Activated naive CD8-positive, alpha-beta T cell treated with anti-CD3 and anti-CD28 coated beads for 36 hours (primary cell): Measurements from ENCODE around the gene GK. TPM values are rescaled to one million over a fixed set of nuclear protein-coding genes. Genes with fewer than 3 reads are reported as not detected.
A peak's percentile ranks its signal among the peaks of the same experiment; 100 is the strongest.
"Not testable (repeated sequence)": the region's sequence is repeated elsewhere in the genome, so short reads cannot be mapped to it uniquely, and the experiment has no call there.

Experiments
- DNase-seq: peaks from one replicate; pipeline ENCODE4 v3.0.0; 2021
- H3K27ac Mint-ChIP-seq: one replicate; pipeline ENCODE4 v1.8.0; 2022; ENCODE audit warnings: mild to moderate bottlenecking, moderate library complexity, mixed read lengths
- H3K27me3 Mint-ChIP-seq: one replicate; pipeline ENCODE4 v1.8.0; 2022; ENCODE audit warnings: mild to moderate bottlenecking, mixed read lengths
- H3K36me3 Mint-ChIP-seq: one replicate; pipeline ENCODE4 v1.8.0; 2021; ENCODE audit warnings: mild to moderate bottlenecking, mixed read lengths
- H3K4me1 Mint-ChIP-seq: one replicate; pipeline ENCODE4 v1.8.0; 2021; ENCODE audit warnings: mixed read lengths
- H3K4me3 Mint-ChIP-seq: one replicate; pipeline ENCODE4 v1.8.0; 2022; ENCODE audit warnings: mild to moderate bottlenecking, moderate library complexity, mixed read lengths
- H3K9me3 Mint-ChIP-seq: one replicate; pipeline ENCODE4 v1.8.0; 2022; ENCODE audit warnings: mixed read lengths
- total RNA-seq, 2 experiments: library from RNA; stranded (reverse); gene quantifications; one replicate each; pipeline ENCODE4 v1.2.3, GENCODE V29; 2021

GK gene
- total RNA-seq, 2 experiments from 2014 or later = 30.4 to 32.4 TPM

DNA sequence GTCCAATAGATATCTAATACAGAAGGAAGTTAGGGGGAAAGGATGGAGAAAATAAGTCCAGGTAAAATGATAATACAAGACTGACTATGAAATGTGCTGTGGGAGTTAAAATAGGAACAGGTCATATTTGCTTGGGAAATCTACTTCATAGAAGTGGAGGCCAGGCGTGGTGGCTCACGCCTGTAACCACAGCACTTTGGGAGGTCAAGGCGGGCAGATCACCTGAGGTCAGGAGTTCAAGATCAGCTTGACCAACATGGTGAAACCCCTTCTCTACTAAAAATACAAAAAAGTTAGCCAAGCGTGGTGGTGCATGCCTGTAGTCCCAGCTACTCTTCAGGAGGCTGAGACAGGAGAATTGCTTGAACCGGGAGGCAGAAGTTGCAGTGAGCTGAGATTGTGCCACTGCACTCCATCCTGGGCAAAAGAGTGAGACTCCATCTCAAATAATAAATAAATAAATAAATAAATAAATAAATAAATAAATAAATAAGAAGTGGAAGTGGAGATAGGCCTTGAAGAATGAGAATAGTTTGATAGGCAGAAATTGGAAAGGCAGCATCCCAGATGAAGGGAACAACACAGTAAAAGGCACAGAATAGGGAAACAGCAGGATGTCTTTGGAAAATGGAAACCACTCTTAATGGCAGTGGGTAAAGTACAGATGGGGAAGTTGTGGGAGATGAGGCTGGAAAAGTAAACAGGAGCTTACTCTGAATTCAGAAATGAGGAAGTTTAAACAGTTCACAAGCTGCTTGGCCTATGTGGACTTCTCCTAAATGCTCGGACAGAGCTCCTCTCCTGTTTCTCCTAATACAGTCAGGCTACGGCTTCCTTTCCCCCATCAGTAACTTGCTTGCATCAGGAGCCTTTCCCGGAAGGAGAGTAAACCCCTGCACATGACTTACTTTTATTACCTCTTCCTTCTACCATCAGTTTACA lies 15.1 kb upstream of the GK start:
- Mint-ChIP-seq H3K4me1 (no peaks in the 10 kb centered on the region), H3K4me3 (no peak overlapping the region), H3K27me3 (no peaks in the 10 kb centered on the region), H3K9me3 (no peaks in the 10 kb centered on the region), H3K27ac (no peak overlapping the region), H3K36me3 (peaks cover 2% of the 10 kb centered on the region)
- DNase-seq = no peak

GRCh38 chrX:30639702-30640101 lies 13.5 kb upstream of the GK start:
- not testable (repeated sequence) for H3K27ac Mint-ChIP-seq, H3K4me1 Mint-ChIP-seq, H3K36me3 Mint-ChIP-seq, H3K4me3 Mint-ChIP-seq, DNase-seq, H3K9me3 Mint-ChIP-seq, H3K27me3 Mint-ChIP-seq

GRCh38 chrX:30642642-30643041 lies 10.6 kb upstream of the GK start:
- H3K9me3 Mint-ChIP-seq = no peaks in the 10 kb centered on the region
- H3K4me3 Mint-ChIP-seq = no peak overlapping the region
- no peak overlapping the region for H3K27ac Mint-ChIP-seq
- H3K27me3 Mint-ChIP-seq = no peaks in the 10 kb centered on the region
- DNase-seq = no peak
- H3K36me3 Mint-ChIP-seq = peaks cover 1% of the 10 kb centered on the region
- H3K4me1 Mint-ChIP-seq = peaks cover 3% of the 10 kb centered on the region

DNA sequence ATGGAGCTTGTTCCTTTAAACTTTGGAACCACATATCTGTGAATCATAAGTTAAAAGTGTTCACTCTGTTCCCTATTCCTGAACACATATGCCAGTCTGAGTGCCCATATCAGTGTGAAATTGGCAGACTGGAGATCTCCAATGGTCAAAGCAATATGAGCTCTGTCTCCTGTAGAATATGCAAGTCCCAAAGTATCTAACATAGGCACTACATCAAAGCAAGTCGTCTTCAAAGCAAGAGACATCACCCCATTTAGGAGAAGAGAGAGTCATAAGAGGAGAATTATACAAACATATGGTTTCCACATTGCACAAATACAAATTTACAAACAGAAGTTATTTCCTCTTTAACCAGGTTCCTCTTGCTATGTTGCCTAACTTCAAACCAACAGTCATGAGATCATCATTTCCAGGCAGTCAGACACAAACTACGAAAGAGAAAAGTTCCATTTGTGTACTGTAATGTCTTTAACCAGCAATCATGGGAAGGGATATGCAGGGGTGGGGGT lies 9.9 kb upstream of the GK start:
- Mint-ChIP-seq H3K36me3 (no peaks in the 10 kb centered on the region), H3K4me3 (no peak overlapping the region), H3K27me3 (no peaks in the 10 kb centered on the region), H3K4me1 (peaks cover 3% of the 10 kb centered on the region), H3K27ac (no peak overlapping the region), H3K9me3 (no peaks in the 10 kb centered on the region)
- DNase-seq = no peak

DNA sequence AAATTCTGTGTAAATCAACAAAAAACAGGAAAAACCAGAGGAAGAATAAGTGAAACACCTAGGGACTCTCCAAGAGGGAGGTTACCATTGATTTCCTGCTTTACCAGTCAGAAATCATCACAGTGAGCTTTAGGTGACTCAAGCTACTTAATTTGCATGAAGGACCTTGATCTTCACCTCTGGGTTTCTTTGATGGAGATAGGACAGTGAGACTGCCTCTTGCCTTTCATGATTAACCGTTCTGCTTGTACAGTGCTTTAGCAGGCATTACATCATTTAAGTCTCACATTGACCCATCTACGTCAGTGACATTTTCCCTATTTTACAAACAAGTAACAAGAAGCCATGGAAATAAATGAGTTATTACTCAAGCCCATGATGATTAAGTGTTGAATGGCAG lies 3.4 kb upstream of the GK start:
- peaks cover 16% of the 10 kb centered on the region for H3K4me1 Mint-ChIP-seq
- H3K9me3 Mint-ChIP-seq = no peaks in the 10 kb centered on the region
- H3K27me3 Mint-ChIP-seq = no peaks in the 10 kb centered on the region
- H3K27ac Mint-ChIP-seq = peak overlapping the region; percentile 95
- H3K36me3 Mint-ChIP-seq = peaks cover 3% of the 10 kb centered on the region
- peak overlapping the region; percentile 42 for H3K4me3 Mint-ChIP-seq
- no peak for DNase-seq

DNA sequence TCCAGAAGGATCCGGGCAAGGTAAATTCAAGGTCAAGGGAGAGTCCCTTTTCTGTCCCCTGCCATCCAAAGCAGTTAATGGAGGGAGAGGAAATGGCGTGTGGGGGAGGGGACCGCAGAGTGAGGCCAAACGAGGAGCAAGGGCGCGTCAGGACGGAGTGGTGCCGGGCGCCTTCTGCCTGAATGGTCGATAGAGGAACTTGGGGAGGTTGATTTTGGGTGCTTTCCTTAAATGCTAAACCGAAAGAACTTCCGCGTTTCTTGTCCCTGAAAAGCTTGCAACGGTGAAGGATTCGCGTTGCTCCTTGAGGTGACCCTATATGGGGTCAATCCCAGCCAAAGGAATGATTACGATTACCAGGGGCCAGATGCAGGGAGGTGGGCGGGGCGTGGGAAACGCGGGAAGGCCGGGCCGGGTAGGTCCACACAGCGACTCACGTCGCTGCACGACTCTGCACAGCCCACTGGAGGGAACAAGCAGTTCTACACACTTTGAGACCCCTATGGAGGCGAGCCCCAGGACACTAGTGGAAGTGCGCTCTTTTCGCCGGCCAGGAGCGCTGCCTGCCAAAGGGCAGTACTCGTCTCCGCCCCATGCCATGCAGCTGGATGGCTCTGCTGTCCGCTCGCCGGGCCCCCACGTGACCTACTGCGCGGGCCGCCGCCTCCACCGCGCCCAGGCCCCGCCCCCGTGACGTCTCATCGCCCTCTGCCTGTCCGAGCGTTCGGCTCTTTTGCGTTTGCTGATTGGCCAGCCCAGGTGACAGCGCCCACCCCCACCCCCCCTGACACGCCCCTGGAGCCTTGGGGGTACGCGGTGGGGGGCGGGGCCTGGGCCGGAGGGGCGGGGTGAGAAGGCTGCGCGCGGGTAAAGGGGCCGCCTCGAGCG lies 452 bp upstream of the GK start:
- peak overlapping the region; percentile 94 for H3K27ac Mint-ChIP-seq
- no peaks in the 10 kb centered on the region for H3K27me3 Mint-ChIP-seq
- peak; percentile 92 for DNase-seq
- H3K9me3 Mint-ChIP-seq = no peaks in the 10 kb centered on the region
- H3K4me3 Mint-ChIP-seq = peak overlapping the region; percentile 90
- peaks cover 10% of the 10 kb centered on the region for H3K36me3 Mint-ChIP-seq
- peaks cover 32% of the 10 kb centered on the region for H3K4me1 Mint-ChIP-seq

- H3K27ac Mint-ChIP-seq, H3K27me3 Mint-ChIP-seq, H3K9me3 Mint-ChIP-seq, DNase-seq: not testable (repeated sequence)
- Mint-ChIP-seq H3K36me3 (peaks cover 18% of the 10 kb centered on the region), H3K4me1 (peaks cover 40% of the 10 kb centered on the region), H3K4me3 (peak overlapping the region; percentile 90)
Observed at GRCh38 chrX:30654386-30654785, 1.2 kb downstream of the GK start.

DNA sequence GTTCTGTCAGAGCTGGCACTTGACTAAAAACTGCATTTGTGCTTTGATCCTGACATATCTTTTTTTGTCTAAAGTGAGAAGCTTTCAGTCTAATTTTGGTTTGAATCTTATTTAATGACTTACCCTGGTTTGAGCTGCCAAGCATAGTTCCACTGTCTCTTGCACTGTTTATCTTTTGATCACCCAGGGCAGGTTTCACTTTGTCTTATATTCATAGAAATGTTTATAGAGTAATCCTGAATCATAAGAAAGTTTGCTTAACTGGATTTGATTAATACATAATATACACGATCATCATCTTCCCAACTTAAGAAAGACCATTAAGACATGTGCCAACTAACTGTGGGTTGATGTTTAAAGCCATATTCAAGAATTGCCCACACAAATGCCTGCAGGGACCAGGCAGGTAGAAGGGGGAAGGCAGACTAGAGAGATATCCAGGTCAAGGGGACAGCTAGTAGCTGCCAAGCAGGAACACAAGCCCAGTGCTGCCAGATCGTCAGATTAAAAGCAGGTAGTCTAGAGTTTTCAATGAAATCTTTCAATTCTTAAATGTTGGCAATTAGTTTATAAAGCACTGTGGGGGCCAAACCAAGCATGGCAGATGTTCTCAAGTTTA lies 1.9 kb downstream of the GK start:
- H3K27ac Mint-ChIP-seq = peak overlapping the region; percentile 25
- H3K27me3 Mint-ChIP-seq = no peaks in the 10 kb centered on the region
- H3K9me3 Mint-ChIP-seq = no peaks in the 10 kb centered on the region
- DNase-seq = no peak
- peaks cover 19% of the 10 kb centered on the region for H3K36me3 Mint-ChIP-seq
- peaks cover 35% of the 10 kb centered on the region for H3K4me1 Mint-ChIP-seq
- H3K4me3 Mint-ChIP-seq = peak overlapping the region; percentile 73

- Mint-ChIP-seq H3K27me3 (no peaks in the 10 kb centered on the region), H3K27ac (no peak overlapping the region), H3K9me3 (no peaks in the 10 kb centered on the region), H3K4me1 (peaks cover 32% of the 10 kb centered on the region), H3K4me3 (peak overlapping the region; percentile 10), H3K36me3 (peaks cover 20% of the 10 kb centered on the region)
- no peak for DNase-seq
Observed at GRCh38 chrX:30655991-30656390, 2.8 kb downstream of the GK start.

DNA sequence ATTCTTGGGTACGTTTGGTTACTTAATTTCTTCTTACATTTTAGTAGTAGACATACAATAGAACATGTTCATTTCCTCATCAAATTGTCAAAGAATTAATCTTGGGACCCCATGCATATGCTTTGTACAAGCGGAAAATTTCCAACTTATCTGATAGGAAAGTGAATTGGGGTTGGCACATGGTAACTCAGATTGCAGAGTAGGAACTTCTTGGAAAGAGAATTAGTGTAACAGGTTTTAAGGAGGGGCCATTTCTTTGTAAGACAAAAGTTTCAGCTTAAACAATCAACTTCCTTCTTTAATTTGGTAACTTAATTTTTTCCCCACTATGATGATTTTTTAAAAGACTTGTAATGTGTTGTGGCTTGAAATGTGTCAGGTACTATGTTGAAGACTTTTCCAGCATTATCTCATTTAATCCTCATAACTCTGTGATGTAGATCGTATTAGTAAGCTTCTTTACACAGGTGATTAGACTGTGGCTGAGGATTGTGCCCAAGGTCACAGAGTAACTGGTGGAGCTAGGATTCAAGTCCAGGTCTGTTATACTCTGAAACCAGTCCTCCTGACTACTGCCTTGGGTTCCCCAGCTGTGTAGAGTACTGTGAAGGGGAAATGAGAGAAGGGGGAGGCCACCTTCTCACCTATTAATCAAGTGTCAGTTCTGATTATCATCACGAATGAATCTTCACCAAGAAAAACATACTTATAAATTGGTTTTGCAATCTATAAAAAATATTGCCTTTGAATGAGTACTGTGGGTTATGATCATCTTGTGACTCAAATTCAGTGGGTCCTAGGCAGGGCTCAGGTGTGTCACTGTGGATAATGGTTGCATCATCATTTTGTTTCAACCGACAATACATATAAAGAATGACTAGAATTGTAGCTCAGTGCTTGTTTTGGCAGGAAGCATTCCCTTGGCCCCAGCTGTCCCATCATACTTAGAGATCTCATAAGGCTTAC lies 4.3 kb downstream of the GK start:
- H3K4me1 Mint-ChIP-seq = peaks cover 29% of the 10 kb centered on the region
- DNase-seq = no peak
- no peaks in the 10 kb centered on the region for H3K9me3 Mint-ChIP-seq
- H3K27ac Mint-ChIP-seq = peak overlapping the region; percentile 83
- peaks cover 25% of the 10 kb centered on the region for H3K36me3 Mint-ChIP-seq
- no peak overlapping the region for H3K4me3 Mint-ChIP-seq
- H3K27me3 Mint-ChIP-seq = no peaks in the 10 kb centered on the region

DNA sequence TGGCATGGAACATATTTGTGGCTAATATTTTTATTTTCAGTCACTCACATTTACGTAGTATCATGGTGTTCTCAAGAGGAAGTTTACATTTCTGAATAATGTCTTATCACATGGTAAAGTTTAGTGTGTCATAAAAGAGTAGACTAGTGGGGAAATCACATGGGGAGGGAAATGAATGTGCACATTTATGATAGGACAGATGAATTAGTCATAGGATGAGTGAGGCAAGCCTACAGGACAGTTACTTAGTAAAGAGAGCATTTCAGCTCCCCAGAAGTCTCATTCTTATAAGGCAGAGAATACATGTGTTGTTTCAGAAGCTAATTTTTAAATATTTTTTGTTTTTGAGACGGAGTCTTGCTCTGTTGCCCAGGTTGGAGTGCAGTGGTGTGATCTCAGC lies 6.2 kb downstream of the GK start:
- Mint-ChIP-seq H3K27ac (peak overlapping the region; percentile 83), H3K4me1 (peaks cover 29% of the 10 kb centered on the region), H3K36me3 (peaks cover 22% of the 10 kb centered on the region), H3K4me3 (no peak overlapping the region), H3K9me3 (no peaks in the 10 kb centered on the region), H3K27me3 (no peaks in the 10 kb centered on the region)
- DNase-seq = no peak

- Mint-ChIP-seq H3K27ac (no peak overlapping the region), H3K36me3 (peaks cover 26% of the 10 kb centered on the region), H3K9me3 (no peaks in the 10 kb centered on the region), H3K4me1 (peaks cover 23% of the 10 kb centered on the region), H3K4me3 (no peak overlapping the region), H3K27me3 (no peaks in the 10 kb centered on the region)
- DNase-seq = no peak
Observed at GRCh38 chrX:30661228-30661627, 8.0 kb downstream of the GK start.

GRCh38 chrX:30663322-30663721 lies 10.1 kb downstream of the GK start:
- Mint-ChIP-seq H3K36me3 (peaks cover 20% of the 10 kb centered on the region), H3K4me3 (no peak overlapping the region), H3K9me3 (no peaks in the 10 kb centered on the region), H3K27ac (no peak overlapping the region), H3K4me1 (peaks cover 11% of the 10 kb centered on the region), H3K27me3 (no peaks in the 10 kb centered on the region)
- DNase-seq = no peak

DNA sequence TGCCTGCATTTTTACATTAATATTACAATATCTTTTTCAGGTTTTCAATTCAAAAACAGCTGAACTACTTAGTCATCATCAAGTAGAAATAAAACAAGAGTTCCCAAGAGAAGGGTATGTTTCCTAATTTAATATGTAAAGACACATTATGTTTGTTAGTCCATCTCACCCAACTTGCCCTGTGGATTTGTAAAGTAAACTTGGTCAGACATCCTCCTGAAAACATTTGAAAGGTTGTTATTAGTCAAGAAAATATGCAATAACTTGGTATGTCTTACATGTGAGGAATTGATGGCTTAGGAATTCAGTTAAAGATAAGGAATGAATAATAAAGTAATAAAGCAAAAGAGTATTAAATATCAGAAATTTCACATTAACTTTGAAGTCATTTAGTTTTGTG lies 12.2 kb downstream of the GK start:
- no peak for DNase-seq
- peaks cover 25% of the 10 kb centered on the region for H3K36me3 Mint-ChIP-seq
- H3K27ac Mint-ChIP-seq = no peak overlapping the region
- peaks cover 4% of the 10 kb centered on the region for H3K4me1 Mint-ChIP-seq
- H3K4me3 Mint-ChIP-seq = no peak overlapping the region
- H3K27me3 Mint-ChIP-seq = no peaks in the 10 kb centered on the region
- no peaks in the 10 kb centered on the region for H3K9me3 Mint-ChIP-seq
